Gastroesophageal sphincter (tissue), 4 donors: Measurements from ENCODE around the gene LAMB4. TPM values are rescaled to one million over a fixed set of nuclear protein-coding genes. Genes with fewer than 3 reads are reported as not detected.

Source experiments
- ATAC-seq: fragments of 150-250 bp; one replicate; pipeline ENCODE4 v1.9.1; 2016; ENCODE audit warnings: mild to moderate bottlenecking, moderate library complexity
- H3K27ac ChIP-seq, 4 donors: fragments of 200-600 bp; sonication (generic) in 3 of 4; 1 replicate in 3 of 4; 2 replicates in 1 of 4; pipeline ENCODE4 v1.5.1; 2016 to 2019
- H3K27me3 ChIP-seq: fragments of 200-600 bp; sonication (generic); one replicate; pipeline ENCODE4 v1.5.1; 2019
- H3K36me3 ChIP-seq, 2 donors: fragments of 200-600 bp; sonication (generic); one replicate each; pipeline ENCODE4 v1.5.1; 2019; ENCODE audit warnings: control low read depth in 1 of 2
- H3K4me1 ChIP-seq, 3 donors: fragments of 200-600 bp; sonication (generic); 1 replicate in 2 of 3; 2 replicates in 1 of 3; pipeline ENCODE4 v1.5.1; 2016 to 2019; ENCODE audit warnings: control low read depth in 2 of 3
- H3K4me3 ChIP-seq, 2 donors: fragments of 200-600 bp; sonication (generic); one replicate each; pipeline ENCODE4 v1.5.1; 2019; ENCODE audit warnings: mild to moderate bottlenecking in 1 of 2, moderate library complexity in 1 of 2
- H3K9me3 ChIP-seq, 3 donors: fragments of 200-600 bp; sonication (generic); one replicate each; pipeline ENCODE4 v1.5.1; 2017 to 2019; ENCODE audit warnings: control low read depth in 2 of 3
- CTCF ChIP-seq, 4 experiments: fragments of 200-600 bp in 2 of 4; fragments of 450-650 bp in 2 of 4; sonication (generic) in 1 of 4; IDR thresholded peaks; one replicate each; pipeline ENCODE4 v1.5.1; 2017 to 2019; ENCODE audit warnings: antibody characterized with exemption in 4 of 4, mild to moderate bottlenecking in 2 of 4, moderate library complexity in 2 of 4
- EP300 ChIP-seq: sonication (generic); formaldehyde crosslinking; IDR thresholded peaks from one replicate; pipeline ENCODE4 v1.6.1; 2017; ENCODE audit warnings: antibody characterized with exemption, mild to moderate bottlenecking
- POLR2A ChIP-seq, 2 donors: fragments of 450-650 bp; IDR thresholded peaks; one replicate each; pipeline ENCODE4 v1.6.1; 2017; ENCODE audit warnings: antibody characterized with exemption in 2 of 2, mild to moderate bottlenecking in 2 of 2, moderate library complexity in 1 of 2
- POLR2AphosphoS5 ChIP-seq: sonication (generic); formaldehyde crosslinking; IDR thresholded peaks from one replicate; pipeline ENCODE4 v1.6.1; 2017; ENCODE audit warnings: antibody characterized with exemption
- WGBS, 2 donors: methylation state at CpG; one replicate each; pipeline ENCODE4 v1.1.5; 2018; ENCODE audit warnings: low coverage in 1 of 2; 5-methylcytosine and 5-hydroxymethylcytosine counted together
- total RNA-seq, 4 donors: library from RNA; depleted of rRNA; stranded (reverse); fragments of >200 nt; gene quantifications; one replicate each; pipeline ENCODE4 v1.1.0, GENCODE V29; 2016

LAMB4 gene
- total RNA-seq, 4 donors from 2014 or later, result 0.23 to 0.82 TPM; not detected in 2

- 81 to 85% methylated on average over 5 of the region's 6 CpGs for WGBS, 2 donors
- no peak for ATAC-seq
- H3K4me3 ChIP-seq, result no peak overlapping the region
Observed at GRCh38 chr7:108114117-108114841, 15.9 kb downstream of the LAMB4 start.

GRCh38 chr7:108112683-108113082, 17.5 kb downstream of the LAMB4 start:
- Histone ChIP-seq H3K4me1 (no peaks in the 10 kb centered on the region), H3K27me3 (no peaks in the 10 kb centered on the region)
- WGBS, 2 donors, result 86 to 100% methylated on average over 2 of the region's 2 CpGs

More at GRCh38 chr7:108114117-108114841, 15.9 kb downstream of the LAMB4 start:
- Histone ChIP-seq H3K27ac (no peak overlapping the region), H3K36me3 (no peaks in the 10 kb centered on the region), H3K4me1 (no peaks in the 10 kb centered on the region), H3K9me3 (no peaks in the 10 kb centered on the region), H3K27me3 (no peaks in the 10 kb centered on the region)
- TF ChIP-seq POLR2A (IDR thresholded peaks at IDR 0.05) (no peak), CTCF (IDR thresholded peaks at IDR 0.05) (peak in 1 of 4 experiments; percentile 35), POLR2AphosphoS5 (peak; percentile 11), EP300 (no peak)

GRCh38 chr7:108109221-108109908, 20.8 kb downstream of the LAMB4 start:
- Histone ChIP-seq H3K27me3 (no peaks in the 10 kb centered on the region), H3K27ac (no peak overlapping the region), H3K4me1 (no peaks in the 10 kb centered on the region), H3K36me3 (no peaks in the 10 kb centered on the region), H3K9me3 (no peaks in the 10 kb centered on the region), H3K4me3 (no peak overlapping the region)
- TF ChIP-seq CTCF (IDR thresholded peaks at IDR 0.05) (peak in 1 of 4 experiments; percentile 44), POLR2AphosphoS5 (no peak)
- WGBS, 2 donors, result 63 to 67% methylated on average over 1 of the region's 2 CpGs
- ATAC-seq, result peak; percentile 19

More at GRCh38 chr7:108112683-108113082, 17.5 kb downstream of the LAMB4 start:
- no peaks in the 10 kb centered on the region for H3K36me3 ChIP-seq
- no peaks in the 10 kb centered on the region for H3K9me3 ChIP-seq
- no peak for ATAC-seq
- H3K27ac ChIP-seq, result no peak overlapping the region
- H3K4me3 ChIP-seq, result no peak overlapping the region
- TF ChIP-seq EP300 (no peak), CTCF (IDR thresholded peaks at IDR 0.05) (no peak), POLR2A (IDR thresholded peaks at IDR 0.05) (no peak), POLR2AphosphoS5 (no peak)

GRCh38 chr7:108108131-108108530, 22.0 kb downstream of the LAMB4 start:
- H3K4me3 ChIP-seq, result no peak overlapping the region
- no peaks in the 10 kb centered on the region for H3K4me1 ChIP-seq
- TF ChIP-seq EP300, result no peak
- no peak for TF ChIP-seq CTCF (IDR thresholded peaks at IDR 0.05)
- TF ChIP-seq POLR2AphosphoS5, result no peak
- TF ChIP-seq POLR2A (IDR thresholded peaks at IDR 0.05), result no peak
- no peak for ATAC-seq
- H3K27me3 ChIP-seq, result no peaks in the 10 kb centered on the region
- no peaks in the 10 kb centered on the region for H3K36me3 ChIP-seq
- H3K27ac ChIP-seq, result no peak overlapping the region
- H3K9me3 ChIP-seq, result no peaks in the 10 kb centered on the region

GRCh38 chr7:108104324-108104723, 25.8 kb downstream of the LAMB4 start:
- H3K9me3 ChIP-seq, result no peaks in the 10 kb centered on the region
- H3K27ac ChIP-seq, result no peak overlapping the region
- no peaks in the 10 kb centered on the region for H3K36me3 ChIP-seq
- TF ChIP-seq POLR2AphosphoS5, result no peak
- no peak for TF ChIP-seq EP300
- no peak for TF ChIP-seq CTCF (IDR thresholded peaks at IDR 0.05)
- TF ChIP-seq POLR2A (IDR thresholded peaks at IDR 0.05), result no peak
- peak; percentile 50 for ATAC-seq
- H3K4me3 ChIP-seq, result no peak overlapping the region
- H3K27me3 ChIP-seq, result no peaks in the 10 kb centered on the region
- 80 to 85% methylated on average over 5 to 7 of the region's 7 CpGs for WGBS, 2 donors
- peaks cover 0 to 9% (median 0%) of the 10 kb centered on the region in 3 donors for H3K4me1 ChIP-seq
